Activated T-helper 9 cell treated with anti-CD3 and anti-CD28 coated beads, Interleukin-2, amount 50 U/mL, for 16 hours (primary cell): Measurements from ENCODE around the gene LAX1.

Source experiments
- DNase-seq: peaks from one replicate; pipeline ENCODE4 v3.0.0-alpha.2; 2020; ENCODE audit warnings: low read depth

LAX1 gene

DNA sequence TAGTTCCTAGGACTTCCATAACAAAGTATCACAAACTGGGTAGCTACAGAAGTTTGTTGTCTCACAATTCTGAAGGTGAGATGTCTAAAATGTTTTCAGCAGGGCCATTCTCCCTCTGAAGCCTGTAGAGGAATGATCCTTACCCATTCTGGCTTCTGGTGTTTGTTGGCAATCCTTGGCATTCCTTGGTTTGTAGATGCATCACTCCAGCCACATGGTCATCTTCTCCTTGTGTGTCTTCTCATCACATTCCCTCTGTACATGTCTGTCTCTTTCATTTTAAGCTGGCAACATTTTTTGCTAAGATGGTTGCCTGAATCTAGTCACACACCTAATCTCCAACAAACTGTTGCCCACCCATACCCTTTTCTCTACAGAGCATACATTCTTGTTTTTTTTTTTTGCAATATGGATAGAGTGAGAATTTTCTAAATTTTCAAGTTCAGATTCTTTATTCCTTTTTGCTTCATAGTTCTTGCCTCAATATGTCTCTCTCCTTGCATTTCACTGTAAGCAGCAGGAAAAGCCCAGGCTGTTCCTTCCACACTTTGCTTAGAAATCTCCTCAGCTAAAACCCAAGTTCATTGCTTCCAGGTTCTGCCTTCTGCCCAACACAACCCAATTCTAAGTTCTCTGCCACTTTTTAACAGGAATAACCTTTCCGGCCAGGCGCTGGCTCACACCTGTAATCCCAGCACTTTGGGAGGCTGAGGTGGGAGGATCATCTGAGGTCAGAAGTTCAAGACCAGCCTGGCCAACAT lies 48.8 kb downstream of the LAX1 start:
- DNase-seq: no peak

DNA sequence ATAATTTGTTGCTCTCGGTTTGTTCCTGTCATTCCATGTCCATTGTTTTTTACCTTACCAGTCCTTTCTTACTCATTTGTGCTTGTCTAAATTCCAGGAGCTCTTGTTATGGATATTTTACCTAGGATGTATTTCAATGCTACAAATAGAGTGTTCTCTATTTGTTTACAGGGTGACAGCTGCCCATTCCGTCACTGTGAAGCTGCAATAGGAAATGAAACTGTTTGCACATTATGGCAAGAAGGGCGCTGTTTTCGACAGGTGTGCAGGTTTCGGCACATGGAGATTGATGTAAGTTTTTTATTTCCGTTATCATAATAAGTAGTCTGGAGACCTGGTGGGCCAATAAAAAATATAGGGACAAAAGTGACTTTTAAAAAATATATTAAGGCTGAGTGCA lies 53.4 kb downstream of the LAX1 start:
- no peak for DNase-seq

DNA sequence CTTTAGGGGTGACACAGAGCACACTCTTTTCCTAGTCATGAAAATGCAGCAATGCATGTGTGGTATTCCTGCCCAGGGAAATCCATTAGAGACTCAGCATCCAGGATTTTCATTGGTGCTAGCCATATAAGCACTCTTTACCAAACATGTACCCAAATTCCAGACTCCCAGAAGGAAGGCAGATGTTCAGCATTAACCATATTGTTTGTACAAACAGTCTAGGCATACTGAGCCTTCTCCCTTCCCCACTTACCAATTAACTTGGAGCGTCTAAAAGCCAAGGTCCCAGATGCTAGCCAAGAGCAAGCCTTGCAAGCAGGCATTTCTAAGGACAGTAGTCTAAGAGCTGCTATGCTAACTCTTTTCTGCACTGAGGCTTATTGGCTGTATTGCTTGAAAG lies 58.3 kb downstream of the LAX1 start:
- no peak for DNase-seq
